Stimulated activated memory B cell treated with anti-CD40 and anti-IgM and Interleukin-4, amounts not matched to agents 10 μg/mL and 1 μg/mL and 100 μg/mL, for 72 hours (primary cell): ENCODE data around the gene MDFIC2.

Experiments
- ATAC-seq: fragments of 150-1000 bp; cut with Tn5 transposase; 2 replicates; pipeline ENCODE4 v1.10.0; 2021
- H3K27ac Mint-ChIP-seq: one replicate; pipeline ENCODE4 v1.8.0; 2022; ENCODE audit warnings: mild to moderate bottlenecking, mixed read lengths
- H3K27me3 Mint-ChIP-seq: one replicate; pipeline ENCODE4 v1.8.0; 2022; ENCODE audit warnings: mixed read lengths
- H3K36me3 Mint-ChIP-seq: one replicate; pipeline ENCODE4 v1.8.0; 2022; ENCODE audit warnings: mixed read lengths
- H3K4me1 Mint-ChIP-seq: one replicate; pipeline ENCODE4 v1.8.0; 2022; ENCODE audit warnings: mixed read lengths
- H3K4me3 Mint-ChIP-seq: one replicate; pipeline ENCODE4 v1.8.0; 2022; ENCODE audit warnings: mild to moderate bottlenecking, moderate library complexity, mixed read lengths
- H3K9me3 Mint-ChIP-seq: one replicate; pipeline ENCODE4 v1.8.0; 2022; ENCODE audit warnings: mixed read lengths

MDFIC2 gene

DNA sequence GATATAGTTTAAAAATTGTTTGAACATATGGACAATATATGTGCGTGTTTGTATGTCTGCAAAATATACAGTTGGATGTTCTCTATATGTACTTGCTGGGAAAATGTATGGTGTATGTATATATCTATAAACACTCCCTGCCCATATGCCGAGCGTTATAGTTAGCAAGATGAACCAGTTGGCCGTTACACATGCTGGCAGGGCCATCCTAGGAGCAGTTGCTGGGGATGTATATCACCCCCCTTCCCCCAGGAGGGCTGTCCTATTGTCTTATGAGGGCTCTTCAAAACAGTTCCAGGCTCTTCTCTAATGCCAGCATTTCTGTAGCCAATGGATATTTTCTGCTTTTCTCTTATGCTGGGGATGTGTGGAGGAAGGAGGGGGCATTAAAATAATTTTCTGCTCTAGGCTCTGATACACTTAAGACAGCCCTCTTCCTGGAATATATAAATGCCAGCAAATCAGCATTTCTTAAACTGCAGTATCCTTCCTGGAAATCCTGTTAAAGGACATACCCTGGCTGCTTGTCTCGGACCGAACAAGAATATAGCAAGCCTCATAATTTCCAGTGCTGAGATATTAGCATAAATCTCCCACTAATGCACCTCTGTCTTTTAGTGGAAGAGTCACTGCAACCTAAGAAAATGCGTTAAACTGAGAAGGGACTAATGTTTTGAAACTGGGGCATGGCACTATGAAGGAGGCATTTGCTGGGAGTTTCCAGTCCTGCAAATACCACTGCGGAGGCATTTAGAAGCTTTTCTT lies 134.4 kb downstream of the MDFIC2 start:
- Mint-ChIP-seq H3K27ac (no peak overlapping the region), H3K4me3 (no peak overlapping the region), H3K4me1 (peaks cover 23% of the 10 kb centered on the region), H3K27me3 (no peaks in the 10 kb centered on the region), H3K9me3 (no peaks in the 10 kb centered on the region), H3K36me3 (no peaks in the 10 kb centered on the region)
- no peak for ATAC-seq

DNA sequence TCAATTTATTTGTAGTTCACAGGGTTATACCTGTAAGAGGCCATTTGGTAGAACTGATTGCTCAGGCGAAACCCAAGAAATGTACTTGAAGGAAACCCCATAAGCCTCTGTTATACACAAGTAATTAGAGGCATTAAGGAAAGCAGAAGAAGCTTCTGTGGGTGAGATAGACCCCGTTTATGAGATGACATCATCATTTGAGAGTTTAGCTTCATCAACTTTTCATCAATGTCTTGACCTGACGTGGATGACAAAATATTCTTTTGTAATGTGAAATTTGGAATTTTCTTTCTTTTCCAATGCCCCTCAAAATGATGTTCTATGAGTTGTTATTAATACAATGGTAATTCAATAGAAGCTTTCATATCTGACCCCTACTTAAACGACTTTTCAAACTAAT lies 136.2 kb downstream of the MDFIC2 start:
- no peak for ATAC-seq
- no peak overlapping the region for H3K4me3 Mint-ChIP-seq
- H3K9me3 Mint-ChIP-seq, result no peaks in the 10 kb centered on the region
- H3K4me1 Mint-ChIP-seq, result peaks cover 19% of the 10 kb centered on the region
- no peaks in the 10 kb centered on the region for H3K36me3 Mint-ChIP-seq
- H3K27ac Mint-ChIP-seq, result no peak overlapping the region
- H3K27me3 Mint-ChIP-seq, result no peaks in the 10 kb centered on the region

DNA sequence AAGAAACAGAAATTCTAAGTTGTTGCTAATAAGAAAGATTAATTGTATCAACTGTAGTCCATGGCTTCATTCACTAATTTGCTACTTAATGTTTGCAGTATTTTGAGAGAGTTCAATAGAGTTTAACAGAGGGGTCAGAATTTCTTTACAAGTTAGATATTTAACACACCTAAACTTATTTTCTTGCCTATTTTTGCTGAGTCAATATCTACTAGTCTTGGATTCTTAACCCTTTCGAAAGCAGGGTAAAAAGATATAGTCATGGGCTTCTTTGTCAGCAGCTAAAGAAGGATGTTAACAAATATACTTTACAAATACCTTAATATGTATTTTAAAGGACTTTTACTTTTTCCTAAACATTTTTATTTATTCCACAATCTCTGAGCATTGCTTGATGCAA lies 155.6 kb downstream of the MDFIC2 start:
- no peak overlapping the region for H3K27ac Mint-ChIP-seq
- no peaks in the 10 kb centered on the region for H3K4me1 Mint-ChIP-seq

DNA sequence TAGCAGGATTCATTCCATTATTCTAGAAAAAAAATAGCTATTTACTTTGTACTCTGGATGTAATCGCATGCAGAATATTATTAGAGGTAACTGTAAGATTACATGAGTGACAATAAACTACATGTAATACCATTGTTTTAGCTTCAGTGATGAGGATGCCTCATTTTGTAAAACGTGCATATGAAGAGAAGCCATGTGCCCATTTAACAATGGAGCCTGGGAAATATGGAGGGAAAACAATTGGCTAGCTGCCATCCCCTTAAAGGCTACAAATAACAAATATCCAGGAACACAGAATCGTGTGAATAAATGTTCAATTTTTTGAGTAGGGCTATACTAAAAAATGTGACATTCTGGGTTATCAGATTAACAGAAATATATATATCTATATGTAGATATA lies 161.8 kb downstream of the MDFIC2 start:
- no peak for ATAC-seq
- H3K9me3 Mint-ChIP-seq, result no peaks in the 10 kb centered on the region
- H3K27me3 Mint-ChIP-seq, result peaks cover 11% of the 10 kb centered on the region
- no peak overlapping the region for H3K27ac Mint-ChIP-seq
- H3K4me3 Mint-ChIP-seq, result no peak overlapping the region
- H3K36me3 Mint-ChIP-seq, result no peaks in the 10 kb centered on the region
- H3K4me1 Mint-ChIP-seq, result no peaks in the 10 kb centered on the region

More for the DNA sequence above, 155.6 kb downstream of the MDFIC2 start:
- Mint-ChIP-seq H3K9me3 (no peaks in the 10 kb centered on the region), H3K36me3 (no peaks in the 10 kb centered on the region), H3K27me3 (peaks cover 11% of the 10 kb centered on the region), H3K4me3 (no peak overlapping the region)
- no peak for ATAC-seq

DNA sequence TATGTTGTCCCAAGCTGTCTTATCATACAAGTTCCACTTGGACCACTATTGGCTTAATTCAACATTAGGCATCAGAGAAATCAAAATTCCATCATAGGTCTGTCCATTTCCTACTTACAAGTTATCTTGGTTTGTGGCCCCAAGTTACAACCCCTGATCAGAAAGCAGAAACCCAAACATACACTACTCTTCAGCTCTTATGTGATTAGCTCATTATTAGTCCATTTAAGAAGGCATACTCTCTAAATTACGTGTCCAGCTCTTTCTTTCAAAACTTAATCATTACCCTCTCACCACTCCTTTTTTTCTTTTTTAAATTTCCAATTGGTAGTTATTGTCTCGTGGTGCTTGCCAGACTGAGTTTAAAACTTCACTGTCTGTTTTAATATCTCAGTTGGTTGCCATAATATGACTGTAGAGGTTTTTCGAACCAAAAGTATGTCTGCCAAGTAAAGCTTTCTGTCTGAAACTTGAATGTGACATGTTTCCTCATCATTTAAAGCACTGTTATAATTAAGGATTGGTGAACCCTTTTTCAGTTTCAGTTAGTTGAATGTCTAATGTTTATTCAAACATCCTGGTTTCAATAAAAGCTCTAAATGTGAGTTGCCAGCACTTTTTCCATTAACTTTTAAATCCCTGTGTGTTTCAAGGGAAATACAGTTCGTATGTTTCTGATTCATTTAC lies 162.6 kb downstream of the MDFIC2 start:
- Mint-ChIP-seq H3K4me3 (no peak overlapping the region), H3K27me3 (peaks cover 18% of the 10 kb centered on the region), H3K27ac (no peak overlapping the region), H3K9me3 (peaks cover 4% of the 10 kb centered on the region), H3K36me3 (no peaks in the 10 kb centered on the region), H3K4me1 (no peaks in the 10 kb centered on the region)
- ATAC-seq, result no peak
